Measurements from ENCODE around the gene FMNL1. TPM values are rescaled to one million over a fixed set of nuclear protein-coding genes. Genes with fewer than 3 reads are reported as not detected.

Gene FMNL1, protein sequence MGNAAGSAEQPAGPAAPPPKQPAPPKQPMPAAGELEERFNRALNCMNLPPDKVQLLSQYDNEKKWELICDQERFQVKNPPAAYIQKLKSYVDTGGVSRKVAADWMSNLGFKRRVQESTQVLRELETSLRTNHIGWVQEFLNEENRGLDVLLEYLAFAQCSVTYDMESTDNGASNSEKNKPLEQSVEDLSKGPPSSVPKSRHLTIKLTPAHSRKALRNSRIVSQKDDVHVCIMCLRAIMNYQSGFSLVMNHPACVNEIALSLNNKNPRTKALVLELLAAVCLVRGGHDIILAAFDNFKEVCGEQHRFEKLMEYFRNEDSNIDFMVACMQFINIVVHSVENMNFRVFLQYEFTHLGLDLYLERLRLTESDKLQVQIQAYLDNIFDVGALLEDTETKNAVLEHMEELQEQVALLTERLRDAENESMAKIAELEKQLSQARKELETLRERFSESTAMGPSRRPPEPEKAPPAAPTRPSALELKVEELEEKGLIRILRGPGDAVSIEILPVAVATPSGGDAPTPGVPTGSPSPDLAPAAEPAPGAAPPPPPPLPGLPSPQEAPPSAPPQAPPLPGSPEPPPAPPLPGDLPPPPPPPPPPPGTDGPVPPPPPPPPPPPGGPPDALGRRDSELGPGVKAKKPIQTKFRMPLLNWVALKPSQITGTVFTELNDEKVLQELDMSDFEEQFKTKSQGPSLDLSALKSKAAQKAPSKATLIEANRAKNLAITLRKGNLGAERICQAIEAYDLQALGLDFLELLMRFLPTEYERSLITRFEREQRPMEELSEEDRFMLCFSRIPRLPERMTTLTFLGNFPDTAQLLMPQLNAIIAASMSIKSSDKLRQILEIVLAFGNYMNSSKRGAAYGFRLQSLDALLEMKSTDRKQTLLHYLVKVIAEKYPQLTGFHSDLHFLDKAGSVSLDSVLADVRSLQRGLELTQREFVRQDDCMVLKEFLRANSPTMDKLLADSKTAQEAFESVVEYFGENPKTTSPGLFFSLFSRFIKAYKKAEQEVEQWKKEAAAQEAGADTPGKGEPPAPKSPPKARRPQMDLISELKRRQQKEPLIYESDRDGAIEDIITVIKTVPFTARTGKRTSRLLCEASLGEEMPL
- 10 to 100 TPM; 17.6 to 66.7 (median 25.3) TPM for polyA plus RNA-seq

DNA sequence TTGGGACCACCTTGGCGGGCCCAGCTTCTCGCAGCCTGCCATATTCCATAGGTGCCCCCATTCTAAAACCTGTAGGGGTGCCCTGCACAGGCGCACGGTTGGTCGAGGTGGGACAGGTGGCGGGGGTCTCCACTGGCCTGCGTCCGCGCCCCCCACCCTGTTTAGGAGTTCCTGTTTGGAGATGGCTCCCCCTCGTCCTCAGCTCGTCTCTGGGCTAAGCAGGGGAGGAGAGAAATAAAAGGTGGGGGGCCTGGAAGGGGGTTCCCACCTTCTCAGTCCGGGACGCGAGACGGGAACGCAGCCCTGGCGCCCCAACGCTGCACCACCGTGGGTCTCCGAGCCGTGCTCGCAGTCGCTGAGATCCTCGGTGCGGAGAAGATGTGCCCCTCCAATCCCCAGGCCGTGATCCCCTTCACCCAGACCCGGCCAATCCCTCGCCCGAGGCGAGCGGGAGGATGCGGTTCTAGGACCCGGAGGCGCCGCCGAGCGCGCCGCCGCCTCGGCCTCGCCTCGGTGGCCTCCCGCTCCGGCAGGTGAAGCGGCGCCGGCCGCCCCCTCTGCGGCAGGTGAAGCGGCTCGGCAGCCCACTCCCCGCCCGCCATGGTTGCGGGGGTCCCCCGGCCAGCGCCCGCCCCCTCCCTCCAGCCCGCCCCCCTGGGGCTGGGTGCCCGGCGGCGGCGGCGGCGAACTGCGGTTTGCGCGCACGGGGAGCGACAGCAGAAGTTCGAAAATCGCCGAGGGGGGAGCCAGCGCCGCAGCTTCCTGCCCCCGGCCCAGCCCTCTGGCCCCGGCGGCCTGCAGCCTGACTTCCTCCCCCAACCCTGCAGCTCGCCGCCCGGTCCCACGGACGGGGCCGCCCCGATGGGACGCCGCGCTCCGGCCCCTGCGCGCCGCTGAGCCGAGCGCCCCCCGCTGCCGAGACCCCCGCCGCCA, at the start of gene FMNL1:
TSS of gene FMNL1 (plus strand) at position 805 of the 933 bp plus-strand sequence. CDS start 240 bp downstream, outside the sequence.
- DNase-seq, result peak; percentile 82
- Mint-ChIP-seq H3K9me3 (no peaks in the 10 kb centered on the region), H3K4me3 (peak within 1 kb of the TSS; percentile 95 to 100 (median 99)), H3K27ac (peak within 1 kb of the TSS; percentile 98 to 100 (median 99)), H3K27me3 (ENCODE audit: low read depth in 3 of 3) (peaks cover 24 to 44% (median 26%) of the 10 kb centered on the region in 3 donors), H3K4me1 (peaks cover 63 to 65% of the 10 kb centered on the region in 2 donors), H3K36me3 (peaks cover 4 to 12% (median 5%) of the 10 kb centered on the region in 3 donors)

DNA sequence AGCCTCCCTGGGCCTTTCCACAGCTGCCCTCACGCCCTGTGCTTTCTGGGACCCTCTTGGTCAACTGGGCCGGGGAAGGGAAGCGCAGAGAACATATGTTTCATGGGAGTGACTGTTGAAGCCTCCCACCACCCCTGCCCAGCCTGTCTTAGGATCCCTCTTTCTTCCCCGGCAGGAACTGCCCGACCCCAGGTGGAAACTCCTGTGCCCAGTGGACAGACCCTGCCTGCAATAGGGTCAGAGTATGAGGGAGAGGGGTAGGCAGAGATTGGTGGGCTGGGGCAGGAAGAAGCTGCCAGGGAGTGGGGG, 49.5 kb upstream of the FMNL1 start:
- peak overlapping the region; percentile 86 to 97 (median 96) for H3K27ac Mint-ChIP-seq

DNA sequence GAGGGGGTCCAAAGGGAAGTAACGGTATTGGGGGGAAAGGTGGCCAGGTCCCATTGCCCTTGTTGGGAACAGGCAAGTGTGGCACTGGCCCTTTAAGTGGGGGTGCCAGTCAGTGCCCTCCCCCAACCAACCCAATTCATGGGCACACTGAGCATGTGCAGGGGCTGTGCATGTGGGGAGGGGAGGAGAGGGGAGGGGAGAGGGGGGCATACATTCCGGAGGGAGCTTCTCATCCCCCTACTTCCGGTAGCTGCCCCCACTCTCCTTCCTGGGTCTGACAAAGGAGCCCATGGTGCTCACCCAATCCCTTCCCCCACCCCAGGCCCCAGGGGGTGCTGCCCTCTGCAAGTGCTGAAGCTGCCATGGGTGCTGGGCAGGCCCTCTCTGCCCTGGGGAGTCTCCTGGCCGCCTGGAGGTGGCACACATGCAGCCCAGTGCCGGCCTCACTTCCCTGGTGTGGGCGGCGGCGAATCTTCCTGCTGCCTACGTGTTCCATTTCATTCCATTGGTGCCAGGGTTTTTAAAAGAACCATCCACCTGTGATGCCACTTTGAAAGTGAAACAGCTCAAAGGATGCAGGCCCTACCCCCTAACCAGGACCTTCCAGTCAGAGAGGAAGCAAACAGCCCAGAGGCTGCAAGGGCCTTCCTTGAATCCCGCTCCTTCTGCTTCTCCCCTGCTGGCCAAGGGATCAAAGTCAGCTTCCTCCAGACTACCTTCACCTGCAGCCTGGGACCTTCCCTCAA, 49.0 kb upstream of the FMNL1 start:
- Mint-ChIP-seq H3K4me3 (peak overlapping the region; percentile 82 to 89 (median 86)), H3K9me3 (no peaks in the 10 kb centered on the region)

More for the DNA sequence above, 49.5 kb upstream of the FMNL1 start:
- peaks cover 28 to 34% of the 10 kb centered on the region in 2 donors for H3K4me1 Mint-ChIP-seq
- peak overlapping the region; percentile 27 to 89 (median 86) for H3K4me3 Mint-ChIP-seq
- no peaks in the 10 kb centered on the region for H3K9me3 Mint-ChIP-seq
- no peaks in the 10 kb centered on the region for H3K36me3 Mint-ChIP-seq
- no peak for DNase-seq
- peaks cover 3 to 8% (median 6%) of the 10 kb centered on the region in 3 donors for H3K27me3 Mint-ChIP-seq (ENCODE audit: low read depth in 3 of 3)

DNA sequence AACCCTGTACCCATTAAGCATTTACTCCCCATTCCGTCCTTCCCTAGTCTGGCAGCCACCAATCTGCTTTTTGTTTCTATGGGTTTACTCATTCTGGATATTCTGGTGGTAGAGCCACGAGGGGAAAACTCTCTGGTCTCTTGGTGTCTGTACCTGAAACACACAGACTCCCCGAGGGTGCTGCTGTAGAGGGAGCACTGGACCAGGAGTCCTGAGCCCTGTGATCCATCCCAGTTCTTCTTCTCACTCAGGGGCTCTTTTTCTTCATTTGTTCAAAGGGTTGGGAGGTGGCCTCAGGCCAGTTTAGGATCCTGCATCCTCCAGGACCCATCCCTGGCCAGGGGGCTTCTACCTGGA, 45.9 kb upstream of the FMNL1 start:
- DNase-seq, result no peak
- no peak overlapping the region for H3K4me3 Mint-ChIP-seq
- H3K4me1 Mint-ChIP-seq, result peaks cover 18 to 22% of the 10 kb centered on the region in 2 donors
- H3K27me3 Mint-ChIP-seq (ENCODE audit: low read depth in 3 of 3), result peaks cover 3 to 7% (median 6%) of the 10 kb centered on the region in 3 donors
- no peaks in the 10 kb centered on the region for H3K36me3 Mint-ChIP-seq
- peak overlapping the region in 3 of 6 donors; percentile 26 to 57 (median 28) for H3K27ac Mint-ChIP-seq
- H3K9me3 Mint-ChIP-seq, result no peaks in the 10 kb centered on the region

More for the DNA sequence above, 49.0 kb upstream of the FMNL1 start:
- Mint-ChIP-seq H3K27ac (peak overlapping the region; percentile 86 to 98 (median 96)), H3K27me3 (ENCODE audit: low read depth in 3 of 3) (peaks cover 3 to 8% (median 6%) of the 10 kb centered on the region in 3 donors), H3K4me1 (peaks cover 28 to 34% of the 10 kb centered on the region in 2 donors), H3K36me3 (no peaks in the 10 kb centered on the region)
- DNase-seq, result peak; percentile 52 to 58 (median 54)

DNA sequence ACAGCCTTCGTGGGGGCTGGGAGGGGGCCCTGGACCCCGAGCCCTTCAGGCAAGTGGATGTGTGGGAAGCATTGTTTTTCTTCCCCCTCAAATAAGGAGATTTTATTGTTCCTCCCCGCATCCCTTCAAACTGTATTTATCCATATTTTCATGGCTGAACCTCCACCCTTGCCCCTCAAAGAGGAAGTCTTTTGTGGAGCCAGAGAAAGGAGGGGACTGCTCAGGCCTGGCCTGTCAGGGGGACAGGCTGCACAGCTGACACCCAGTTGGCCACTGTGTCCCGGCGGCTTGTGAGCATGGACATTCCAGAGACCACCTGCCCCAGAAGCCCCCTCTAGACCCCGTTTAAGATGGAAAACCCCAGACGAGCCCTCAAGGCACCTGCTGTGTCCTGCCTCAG, 44.1 kb upstream of the FMNL1 start:
- Mint-ChIP-seq H3K4me1 (peaks cover 6 to 9% of the 10 kb centered on the region in 2 donors), H3K9me3 (no peaks in the 10 kb centered on the region), H3K36me3 (no peaks in the 10 kb centered on the region), H3K27me3 (ENCODE audit: low read depth in 3 of 3) (peaks cover 3 to 7% (median 4%) of the 10 kb centered on the region in 3 donors), H3K4me3 (no peak overlapping the region), H3K27ac (no peak overlapping the region)
- DNase-seq, result no peak

DNA sequence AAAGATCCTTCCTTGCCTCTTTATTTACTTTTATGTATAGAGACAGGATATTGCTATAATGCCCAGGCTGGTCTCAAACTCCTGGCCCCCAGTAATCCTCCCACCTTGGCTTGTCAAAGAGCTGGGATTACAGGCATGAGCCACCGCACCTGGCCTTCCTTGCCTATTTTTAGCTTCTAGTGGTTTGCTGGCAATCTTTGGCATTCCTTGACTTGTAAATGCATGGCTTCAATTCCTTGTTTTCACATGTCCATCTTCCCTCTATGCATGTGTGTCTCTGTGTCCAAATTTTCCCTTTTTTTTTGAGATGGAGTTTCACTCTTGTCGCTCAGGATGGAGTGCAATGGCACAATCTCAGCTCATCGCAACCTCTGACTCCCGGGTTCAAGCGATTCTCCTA, 37.5 kb upstream of the FMNL1 start:
- Mint-ChIP-seq H3K27me3 (ENCODE audit: low read depth in 3 of 3) (peaks cover 0 to 7% (median 2%) of the 10 kb centered on the region in 3 donors), H3K27ac (no peak overlapping the region), H3K4me3 (no peak overlapping the region), H3K9me3 (no peaks in the 10 kb centered on the region), H3K4me1 (no peaks in the 10 kb centered on the region), H3K36me3 (no peaks in the 10 kb centered on the region)
- DNase-seq, result no peak

DNA sequence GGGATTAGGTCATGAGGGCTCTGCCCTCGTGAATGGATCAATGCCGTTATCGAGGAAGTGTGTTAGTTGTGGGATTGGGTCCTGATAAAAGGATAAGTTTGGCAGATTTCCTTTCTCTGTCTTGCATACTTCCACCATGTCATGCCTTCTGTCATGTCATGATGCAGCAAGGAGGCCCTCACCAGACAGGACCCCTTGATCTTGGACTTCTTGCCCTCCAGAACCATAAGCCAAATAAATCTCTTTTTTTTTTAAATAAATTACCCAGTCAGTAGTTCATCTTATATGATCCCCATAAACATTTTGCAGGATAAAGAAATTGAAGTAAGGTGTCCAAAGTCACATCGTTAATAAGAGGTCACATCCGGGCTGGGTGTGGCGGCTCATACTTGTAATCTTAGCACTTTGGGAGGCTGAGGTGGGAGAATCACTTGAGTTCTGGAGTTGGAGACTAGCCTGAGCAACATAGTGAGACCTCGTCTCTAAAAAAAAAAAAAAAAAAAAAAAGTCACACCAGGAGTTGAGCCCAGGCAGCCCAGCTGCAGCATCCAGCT, 34.8 kb upstream of the FMNL1 start:
- H3K27me3 Mint-ChIP-seq (ENCODE audit: low read depth in 3 of 3), result peaks cover 0 to 4% (median 2%) of the 10 kb centered on the region in 3 donors

DNA sequence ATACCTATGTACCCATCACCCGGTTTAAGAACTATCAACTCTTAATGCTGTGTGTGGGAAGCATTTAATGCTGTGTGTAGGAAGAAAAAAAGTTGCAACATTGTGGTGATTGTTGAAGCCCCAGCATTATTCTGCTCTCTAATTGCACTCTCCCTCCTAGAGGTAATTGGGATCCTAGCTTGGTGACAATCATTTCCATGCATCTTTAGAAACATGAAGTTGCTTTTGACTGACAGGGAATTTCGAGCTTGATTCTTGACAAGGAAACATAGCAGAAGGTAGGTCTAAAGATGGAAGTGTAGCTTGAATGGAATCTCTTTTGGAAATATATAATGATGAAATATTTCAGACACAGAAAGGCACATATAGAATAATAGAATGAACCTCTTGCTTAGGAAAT, 32.7 kb upstream of the FMNL1 start:
- DNase-seq, result no peak
- no peak overlapping the region for H3K27ac Mint-ChIP-seq
- H3K9me3 Mint-ChIP-seq, result no peaks in the 10 kb centered on the region
- H3K36me3 Mint-ChIP-seq, result no peaks in the 10 kb centered on the region
- no peaks in the 10 kb centered on the region for H3K4me1 Mint-ChIP-seq
- no peak overlapping the region for H3K4me3 Mint-ChIP-seq
- peaks cover 0 to 2% (median 2%) of the 10 kb centered on the region in 3 donors for H3K27me3 Mint-ChIP-seq (ENCODE audit: low read depth in 3 of 3)

More for the DNA sequence above, 34.8 kb upstream of the FMNL1 start:
- Mint-ChIP-seq H3K4me3 (no peak overlapping the region), H3K36me3 (no peaks in the 10 kb centered on the region), H3K9me3 (no peaks in the 10 kb centered on the region), H3K4me1 (no peaks in the 10 kb centered on the region), H3K27ac (no peak overlapping the region)
- DNase-seq, result no peak

DNA sequence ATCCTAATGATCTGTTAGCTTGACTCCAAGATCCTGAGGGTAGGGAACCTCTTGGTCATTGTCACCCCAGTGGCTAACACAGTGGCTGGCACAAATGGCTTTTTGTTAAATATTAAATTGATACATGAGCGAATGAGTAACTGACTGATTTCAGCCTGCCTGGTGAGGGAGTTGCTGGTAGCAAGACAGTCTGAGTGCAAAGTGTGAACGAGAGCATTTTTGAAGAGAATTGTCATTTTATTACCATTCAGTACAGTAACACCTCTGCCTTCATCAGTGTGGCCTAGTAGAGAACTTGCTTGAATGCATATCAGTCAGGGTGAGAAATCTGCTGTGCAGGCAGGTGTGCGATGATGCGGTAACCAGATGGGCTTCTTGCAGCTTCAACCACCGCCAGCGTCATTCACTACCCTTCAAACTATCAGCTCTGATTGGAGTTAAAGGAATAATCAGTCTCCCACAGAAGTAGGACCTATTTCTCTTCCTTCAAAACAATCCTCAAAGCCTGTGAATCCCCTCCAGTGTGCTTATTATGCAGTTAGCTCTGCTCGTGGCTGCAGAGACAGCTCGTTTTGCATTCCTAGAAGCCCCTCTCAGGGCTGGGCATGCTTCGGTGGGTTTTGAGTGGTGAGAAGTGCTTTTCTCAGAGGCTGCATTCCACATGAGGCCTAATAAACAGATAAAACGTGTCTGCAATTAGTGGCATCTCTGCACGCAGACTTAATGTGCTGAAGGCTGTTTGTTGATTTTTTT, 31.0 kb upstream of the FMNL1 start:
- Mint-ChIP-seq H3K36me3 (peaks cover 0 to 3% (median 0%) of the 10 kb centered on the region in 3 donors), H3K4me1 (no peaks in the 10 kb centered on the region), H3K9me3 (no peaks in the 10 kb centered on the region), H3K4me3 (no peak overlapping the region), H3K27ac (no peak overlapping the region), H3K27me3 (ENCODE audit: low read depth in 3 of 3) (peaks cover 0 to 2% (median 2%) of the 10 kb centered on the region in 3 donors)
- DNase-seq, result no peak

DNA sequence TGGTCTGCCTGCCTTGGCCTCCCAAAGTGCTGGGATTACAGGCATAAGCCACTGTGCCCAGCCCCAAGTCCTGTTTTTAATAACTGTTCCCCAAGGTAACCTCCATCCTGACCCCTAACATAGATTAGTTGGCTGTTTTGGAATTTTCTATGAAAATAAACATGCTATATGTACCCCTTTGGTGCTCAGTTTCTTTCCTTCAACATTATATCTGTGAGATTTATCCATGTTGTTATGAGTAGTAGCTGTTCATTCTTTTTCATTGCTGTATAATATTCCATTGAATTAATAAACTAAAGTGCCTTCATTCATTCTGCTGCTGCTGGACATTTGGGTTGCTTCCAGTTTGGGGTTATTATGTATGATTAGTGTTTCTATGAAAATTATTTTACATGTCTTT, 26.3 kb upstream of the FMNL1 start:
- Mint-ChIP-seq H3K4me3 (no peak overlapping the region), H3K4me1 (no peaks in the 10 kb centered on the region), H3K27ac (no peak overlapping the region)

DNA sequence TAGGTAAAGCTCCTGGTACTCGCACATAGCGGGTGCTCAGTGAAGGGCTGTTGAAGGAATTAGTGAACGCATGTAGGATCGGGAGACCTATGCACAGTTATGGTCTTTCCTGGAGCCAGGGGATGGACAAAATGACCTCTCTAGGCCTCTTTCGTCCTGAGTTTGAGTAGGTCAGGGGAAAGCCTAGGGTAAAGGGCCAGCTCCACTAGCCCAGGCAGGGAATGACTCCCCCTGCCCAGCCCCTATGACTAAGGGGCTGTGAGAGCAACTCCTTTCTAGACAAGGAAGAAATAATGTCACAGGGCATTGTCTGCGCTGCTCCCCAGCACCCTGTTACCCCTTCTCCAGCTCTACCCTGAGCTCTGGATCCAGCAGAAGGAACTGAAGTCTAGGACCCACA, 24.6 kb upstream of the FMNL1 start:
- no peaks in the 10 kb centered on the region for H3K9me3 Mint-ChIP-seq
- DNase-seq, result no peak
- no peak overlapping the region for H3K27ac Mint-ChIP-seq
- peaks cover 0 to 2% (median 2%) of the 10 kb centered on the region in 3 donors for H3K27me3 Mint-ChIP-seq (ENCODE audit: low read depth in 3 of 3)
- H3K4me1 Mint-ChIP-seq, result no peaks in the 10 kb centered on the region
- H3K4me3 Mint-ChIP-seq, result peak overlapping the region in 1 of 5 donors; percentile 33
- peaks cover 0 to 4% (median 0%) of the 10 kb centered on the region in 3 donors for H3K36me3 Mint-ChIP-seq

More for the DNA sequence above, 26.3 kb upstream of the FMNL1 start:
- DNase-seq, result no peak
- Mint-ChIP-seq H3K36me3 (peaks cover 0 to 4% (median 0%) of the 10 kb centered on the region in 3 donors), H3K9me3 (no peaks in the 10 kb centered on the region), H3K27me3 (ENCODE audit: low read depth in 3 of 3) (peaks cover 0 to 2% (median 2%) of the 10 kb centered on the region in 3 donors)

Measured in immature natural killer cell (primary cell).